Ovary (tissue), 3 donors: ENCODE data around the gene SPIB.

ENCODE experiments used
- CTCF ChIP-seq, 3 donors: fragments of 450-650 bp in 2 of 3; fragments of 200-600 bp in 1 of 3; IDR thresholded peaks; one replicate each; pipeline versions ENCODE4 v1.5.1 to v1.8.0; 2016 to 2022; ENCODE audit warnings: antibody characterized with exemption in 3 of 3, mild to moderate bottlenecking in 1 of 3
- EP300 ChIP-seq: sonication (generic); formaldehyde crosslinking; IDR thresholded peaks from one replicate; pipeline ENCODE4 v1.6.1; 2017; ENCODE audit warnings: antibody characterized with exemption
- POLR2A ChIP-seq: fragments of 450-650 bp; IDR thresholded peaks from one replicate; pipeline ENCODE4 v1.6.1; 2017; ENCODE audit warnings: antibody characterized with exemption, mild to moderate bottlenecking, moderate library complexity
- donor health status: DM: no; HTN: no; CAD: no.

DNA sequence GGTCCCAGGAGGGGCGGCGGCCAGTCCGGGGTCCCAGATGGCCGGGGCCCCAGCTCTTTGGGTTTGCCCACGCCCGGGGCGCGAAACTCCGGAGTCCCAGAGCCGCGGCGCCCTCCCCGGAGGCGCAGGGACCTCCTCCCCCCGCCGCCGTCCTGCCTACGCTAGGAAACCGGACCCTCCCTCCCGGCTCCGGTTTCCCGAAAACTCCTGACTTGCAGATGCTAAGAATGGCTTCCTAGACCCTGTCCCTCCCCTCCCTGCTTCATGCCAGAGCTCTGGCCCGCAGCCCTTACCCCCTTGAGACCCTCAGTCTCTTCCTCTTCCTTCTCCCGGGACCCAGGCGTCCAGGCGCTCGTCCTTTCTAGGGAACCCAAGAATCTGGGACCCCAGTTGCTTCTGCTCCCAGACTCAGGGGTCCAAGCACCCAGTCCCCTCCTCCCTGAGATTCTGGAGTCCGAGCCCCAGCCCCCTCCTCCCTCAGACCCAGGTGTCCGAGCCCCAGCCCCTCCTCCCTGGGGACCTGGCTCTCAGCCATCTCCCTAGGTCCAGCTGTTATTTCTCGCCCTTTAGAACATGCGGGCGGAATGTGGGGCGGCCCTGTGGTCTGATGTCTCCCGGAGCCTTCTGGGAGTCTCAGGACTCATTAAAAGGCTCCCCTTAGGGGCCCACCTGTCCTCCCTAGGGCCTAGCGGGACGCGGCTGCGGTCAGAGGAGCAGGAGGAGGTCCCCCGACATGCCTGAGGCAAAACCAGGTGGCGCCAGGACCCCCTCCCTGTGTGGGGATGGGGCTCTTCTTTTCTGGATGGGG, 13.7 kb downstream of the SPIB start, which contains the start of gene MYBPC2:
- TF ChIP-seq CTCF (IDR thresholded peaks at IDR 0.05) = no peak
- no peak for TF ChIP-seq POLR2A
- no peak for TF ChIP-seq EP300
